Measurements from ENCODE around the gene MESD. TPM values are rescaled to one million over a fixed set of nuclear protein-coding genes. Genes with fewer than 3 reads are reported as not detected.

The MESD gene
- total RNA-seq, 1 experiment from 2014 or later: 55.4 TPM

DNA sequence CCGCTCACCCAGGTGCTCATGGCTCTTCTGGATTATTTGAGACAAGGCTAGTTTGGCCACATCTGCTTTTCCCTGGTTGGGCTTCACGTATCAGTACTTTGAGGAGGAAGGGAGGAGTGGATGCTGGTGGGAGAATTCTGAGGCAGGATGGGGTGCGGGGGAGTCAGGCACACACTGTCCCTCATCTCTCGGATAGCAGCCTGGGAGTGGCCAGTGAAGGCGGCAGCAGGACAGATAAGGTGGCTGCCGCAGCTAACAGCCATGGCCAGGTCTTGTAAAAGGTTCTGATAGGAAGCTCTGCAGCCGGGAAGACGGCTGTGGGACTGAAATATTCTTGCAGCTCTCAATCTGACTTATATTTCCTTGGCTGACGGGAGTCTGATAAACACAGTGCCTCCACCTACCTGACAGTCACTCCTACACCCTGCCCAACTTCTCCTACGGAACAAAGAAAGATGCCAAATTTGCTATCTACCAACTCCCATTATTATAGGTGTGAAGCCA is 87.3 kb downstream of the MESD start:
- in situ Hi-C loops (cut with HindIII; ENCODE audit: low pct_unique_long_range_greater_than_20kb, low sequenced_read_pairs): no loop called here
- no peak for DNase-seq (ENCODE audit: low read depth, low spot score)

DNA sequence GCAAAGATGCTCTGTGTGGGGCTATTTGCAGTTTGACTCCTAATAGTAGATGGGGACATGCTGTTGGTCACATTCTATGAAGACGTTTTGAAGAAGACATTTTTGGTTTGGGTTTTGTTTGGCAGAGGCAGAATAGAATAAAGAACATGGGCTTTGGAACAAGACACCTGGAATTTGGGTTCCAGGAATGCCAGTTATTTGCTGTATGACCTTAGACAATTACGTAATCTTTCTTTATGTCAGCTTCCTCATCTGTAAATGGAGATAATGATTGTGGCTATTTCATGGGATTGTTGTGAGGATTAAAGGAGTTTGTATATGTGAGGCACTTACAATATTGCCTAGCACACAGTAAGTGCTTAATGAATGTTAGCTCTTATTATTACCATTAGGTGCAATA is 91.6 kb downstream of the MESD start:
- no peak for DNase-seq (ENCODE audit: low read depth, low spot score)
- in situ Hi-C loops (cut with HindIII; ENCODE audit: low pct_unique_long_range_greater_than_20kb, low sequenced_read_pairs): no loop called here

Small RNA genes within 50 kb of the gene (small RNA-seq; reads per million reads assigned to genes)
- 0 reads per million in 2 experiments for gene MIR4514

Other genes starting within 250 kb of the MESD start
- 6.3 and 7.0 TPM in 2 replicates for gene CEMIP, start 210.4 kb downstream of the MESD start, total RNA-seq (2014; rRNA removed; shearing (Covaris generic))
- 28.1 and 33.8 TPM in 2 replicates for gene TLNRD1, start 11.1 kb upstream of the MESD start, total RNA-seq (2014; rRNA removed; shearing (Covaris generic))
- 0.21 and 0.29 TPM in 2 replicates for gene CFAP161, start 144.5 kb upstream of the MESD start, total RNA-seq (2014; rRNA removed; shearing (Covaris generic))
- gene IL16, start 207.1 kb upstream of the MESD start, total RNA-seq (2014; rRNA removed; shearing (Covaris generic)): 6.4 and 6.6 TPM in 2 replicates